Measurements from ENCODE around the gene SP140L.
"Not testable (repeated sequence)": the region's sequence is repeated elsewhere in the genome, so short reads cannot be mapped to it uniquely, and the experiment has no call there.

SP140L gene

DNA sequence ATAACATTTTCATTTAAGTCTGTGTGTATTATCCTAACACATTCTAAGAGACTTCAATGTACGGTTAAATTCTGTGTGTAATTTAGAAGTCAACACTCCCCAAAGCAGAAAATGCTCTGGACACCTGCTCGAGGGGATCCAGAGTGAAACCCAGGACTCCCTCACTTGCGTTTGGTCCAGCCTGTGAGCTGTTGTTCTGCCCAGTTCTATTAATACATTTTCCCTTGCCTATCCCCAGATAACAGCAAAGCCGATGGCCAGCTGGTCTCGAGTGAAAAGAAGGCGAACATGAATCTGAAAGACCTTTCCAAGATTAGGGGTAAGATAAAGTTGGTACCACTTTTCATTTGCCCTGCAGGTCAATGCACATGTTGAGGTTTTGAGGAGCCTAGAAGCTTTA lies 58.0 kb downstream of the SP140L start:
- no peak for DNase-seq

DNA sequence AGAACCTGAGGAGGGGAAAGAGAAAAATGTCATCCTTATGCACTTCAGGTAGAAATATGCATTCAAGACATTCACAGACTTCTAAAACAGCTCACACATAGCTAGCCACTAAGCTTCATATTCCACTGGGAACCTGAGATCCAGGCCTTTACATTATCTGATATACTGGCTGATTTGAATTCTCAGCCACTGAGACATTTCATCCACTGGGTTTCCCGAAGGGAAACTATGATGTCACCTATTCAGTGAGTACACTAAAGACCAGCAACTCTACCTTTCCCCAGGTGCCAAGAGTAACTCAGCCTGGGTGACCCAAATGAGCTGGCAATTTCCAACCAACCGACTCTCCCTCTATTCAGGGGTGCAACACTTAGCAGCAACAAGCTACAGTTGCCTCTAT lies 67.3 kb downstream of the SP140L start:
- DNase-seq: no peak

DNA sequence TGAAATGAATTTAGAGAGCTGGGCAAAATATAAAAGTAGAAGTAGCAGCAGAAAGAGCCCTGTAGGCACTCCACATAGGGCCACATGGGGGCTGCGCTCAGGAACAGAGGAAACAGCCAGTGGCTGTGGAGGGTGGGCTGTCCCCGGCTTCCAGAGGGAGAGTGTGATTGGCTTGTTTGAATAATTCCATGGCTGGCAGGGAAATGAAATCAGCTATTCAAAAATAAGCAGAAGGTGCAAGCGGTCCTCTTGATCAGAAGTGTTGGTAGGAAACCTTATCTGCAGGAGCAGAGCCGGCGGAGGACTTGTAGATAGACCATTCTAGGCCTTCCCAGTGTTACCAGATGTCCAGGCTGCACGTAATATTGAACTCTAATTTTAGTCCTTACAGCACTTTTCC lies 71.7 kb downstream of the SP140L start:
- DNase-seq: not testable (repeated sequence)

DNA sequence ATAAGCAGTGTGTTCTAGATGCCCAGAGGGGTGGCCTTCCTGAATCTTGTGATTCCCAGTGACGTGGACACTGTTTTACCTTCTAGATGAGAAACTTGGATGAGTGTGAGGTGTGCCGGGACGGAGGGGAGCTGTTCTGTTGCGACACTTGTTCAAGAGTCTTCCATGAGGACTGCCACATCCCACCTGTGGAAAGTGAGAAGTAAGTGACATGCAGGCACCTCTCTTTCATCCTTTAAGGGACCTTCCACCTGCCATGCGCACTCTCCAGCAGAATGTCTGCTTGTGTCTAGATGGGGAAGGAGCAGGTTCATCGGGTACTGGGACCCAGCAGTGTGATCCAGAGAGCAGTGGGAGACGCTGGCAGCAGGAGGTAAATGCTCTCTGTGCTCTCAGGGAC lies 73.0 kb downstream of the SP140L start:
- DNase-seq: no peak

DNA sequence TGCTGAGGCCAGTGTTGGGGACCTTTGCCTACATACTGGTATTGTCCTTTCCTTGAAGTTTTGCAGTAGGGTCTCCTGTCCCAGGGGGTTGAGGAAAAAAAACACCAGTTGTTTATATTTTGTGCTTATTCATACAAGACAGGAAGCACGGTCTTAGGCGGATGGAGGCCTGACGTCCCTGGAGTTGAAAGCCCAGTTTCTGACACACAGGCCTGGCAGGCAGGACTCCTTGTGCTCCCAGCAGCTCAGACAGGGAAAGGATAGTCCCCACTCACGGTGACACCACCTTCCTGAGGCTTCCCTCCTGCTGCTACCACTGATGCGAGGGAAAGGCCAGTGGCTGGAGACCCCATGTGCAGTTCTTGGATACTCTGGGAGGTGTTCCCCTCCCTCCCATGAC lies 73.5 kb downstream of the SP140L start:
- DNase-seq: no peak

DNA sequence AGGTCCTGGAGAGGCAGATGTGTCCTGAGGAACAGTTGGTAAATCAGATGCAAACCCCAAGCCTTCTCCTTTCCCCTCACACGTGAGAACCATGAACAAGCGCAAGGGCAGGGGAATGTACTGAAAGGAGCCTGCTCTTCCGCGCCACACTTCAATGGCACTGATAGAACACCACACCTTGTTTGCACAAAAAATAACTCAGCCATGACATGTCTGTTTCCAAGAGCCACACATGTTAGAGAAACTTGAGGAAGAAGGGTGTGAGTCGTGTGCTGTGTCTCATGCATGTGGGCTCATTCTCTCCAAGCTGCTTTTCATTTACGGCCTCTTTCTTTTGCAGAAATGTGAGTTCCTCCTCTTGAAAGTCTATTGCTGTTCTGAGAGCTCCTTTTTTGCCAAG lies 74.0 kb downstream of the SP140L start:
- DNase-seq: not testable (repeated sequence)

DNA sequence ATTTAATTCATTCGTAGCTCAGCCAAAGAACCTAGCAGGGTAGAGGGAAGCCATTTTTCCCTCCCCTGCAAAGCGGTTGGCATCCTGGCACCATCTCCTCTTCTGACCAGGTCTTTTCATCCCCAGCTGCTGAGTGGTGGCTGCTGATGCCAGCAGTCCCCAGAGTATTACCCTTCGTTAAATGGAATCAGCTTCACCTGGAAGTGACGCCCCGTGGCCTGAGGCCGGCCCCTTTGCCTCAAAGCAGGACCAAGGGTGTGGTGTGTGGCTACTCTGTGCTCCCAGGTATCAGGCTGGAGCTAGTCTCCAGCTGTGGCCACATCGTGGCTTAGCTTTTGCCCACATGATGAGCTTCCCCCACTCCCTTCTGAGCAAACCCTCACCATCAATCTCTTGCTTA lies 76.8 kb downstream of the SP140L start:
- DNase-seq: no peak

DNA sequence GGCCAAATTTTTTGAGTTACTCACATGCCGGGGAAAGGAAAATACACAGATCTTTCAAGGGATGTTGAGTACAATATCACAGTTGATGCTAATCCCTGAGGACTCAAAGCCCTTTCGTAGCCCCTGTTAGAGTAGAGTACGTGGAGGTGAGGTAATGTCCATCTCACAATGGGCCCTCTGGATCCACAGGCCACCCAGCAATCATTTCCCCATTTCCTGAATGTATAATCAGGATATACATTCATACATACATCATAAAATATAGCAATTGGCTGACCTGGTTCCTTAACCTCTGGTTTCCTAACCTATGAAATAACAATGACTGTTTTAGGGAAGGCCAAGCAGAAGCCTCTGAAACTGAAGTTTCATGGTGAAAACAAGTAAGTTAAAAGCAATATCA lies 78.8 kb downstream of the SP140L start:
- no peak for DNase-seq

DNA sequence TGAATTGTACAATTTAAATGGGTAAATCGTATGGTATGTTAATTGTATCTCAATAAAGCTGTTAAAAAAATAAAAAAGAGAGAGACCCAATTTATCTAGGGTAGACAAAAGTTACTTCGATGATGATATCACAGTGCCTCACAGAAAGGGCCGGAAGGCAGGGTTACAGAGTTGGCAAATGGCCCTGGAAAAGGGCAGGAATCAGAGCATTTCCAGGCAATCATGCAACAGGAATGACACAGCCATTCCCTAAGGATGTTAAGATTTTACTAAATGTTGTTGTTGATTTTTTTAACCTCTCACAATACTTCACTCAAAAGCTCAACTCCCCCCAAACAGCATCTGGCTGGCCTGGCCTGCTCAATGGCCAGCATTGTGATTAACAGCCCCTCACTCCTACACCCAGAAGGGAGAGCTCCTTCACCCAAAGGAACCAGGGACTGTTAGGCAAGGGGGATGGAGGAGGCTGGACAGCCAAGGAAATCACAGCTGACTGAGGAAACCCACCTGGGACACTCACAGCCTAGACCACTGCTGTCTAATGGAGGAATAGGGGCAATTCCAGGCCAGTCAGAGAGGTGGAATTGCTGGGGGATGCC lies 81.3 kb downstream of the SP140L start:
- DNase-seq: no peak

DNA sequence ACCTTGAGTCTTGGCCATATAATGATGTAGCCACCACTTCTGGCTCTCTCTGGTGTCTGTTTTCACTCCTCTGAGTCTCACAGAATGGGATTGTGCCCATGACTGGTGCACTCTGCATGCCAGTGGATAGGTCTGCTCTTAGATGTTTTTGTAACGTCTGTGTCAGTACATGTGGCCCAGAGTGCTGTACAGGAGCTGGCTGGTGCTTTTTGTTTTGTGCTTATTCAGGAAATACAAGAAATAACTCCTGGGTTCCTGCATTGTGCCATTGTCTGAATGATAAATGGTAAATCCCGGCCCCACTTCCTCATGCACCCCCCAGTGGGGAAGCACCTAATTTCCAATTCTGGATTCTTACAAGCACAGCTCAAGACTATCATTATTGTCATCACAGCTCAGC lies 82.3 kb downstream of the SP140L start:
- DNase-seq: not testable (repeated sequence)

DNA sequence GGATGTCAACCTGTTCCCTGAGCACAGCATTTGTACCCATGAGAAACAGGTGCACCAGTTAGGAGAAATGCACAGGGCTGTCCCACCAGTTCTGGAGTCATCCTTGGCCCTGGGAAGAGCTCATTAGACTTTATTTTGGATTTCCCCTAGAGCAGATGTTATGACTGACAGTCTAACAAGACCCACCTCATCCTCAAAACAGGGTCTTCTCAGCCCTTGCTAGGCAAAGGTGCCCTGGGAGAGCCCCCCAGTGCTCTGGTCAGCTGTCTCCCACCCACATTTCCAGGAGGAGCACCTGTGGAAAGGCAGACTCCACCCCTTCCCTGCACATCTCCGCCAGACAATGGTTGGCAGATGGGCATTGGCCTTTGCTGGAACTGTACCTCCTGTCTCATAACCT lies 83.3 kb downstream of the SP140L start:
- no peak for DNase-seq

DNA sequence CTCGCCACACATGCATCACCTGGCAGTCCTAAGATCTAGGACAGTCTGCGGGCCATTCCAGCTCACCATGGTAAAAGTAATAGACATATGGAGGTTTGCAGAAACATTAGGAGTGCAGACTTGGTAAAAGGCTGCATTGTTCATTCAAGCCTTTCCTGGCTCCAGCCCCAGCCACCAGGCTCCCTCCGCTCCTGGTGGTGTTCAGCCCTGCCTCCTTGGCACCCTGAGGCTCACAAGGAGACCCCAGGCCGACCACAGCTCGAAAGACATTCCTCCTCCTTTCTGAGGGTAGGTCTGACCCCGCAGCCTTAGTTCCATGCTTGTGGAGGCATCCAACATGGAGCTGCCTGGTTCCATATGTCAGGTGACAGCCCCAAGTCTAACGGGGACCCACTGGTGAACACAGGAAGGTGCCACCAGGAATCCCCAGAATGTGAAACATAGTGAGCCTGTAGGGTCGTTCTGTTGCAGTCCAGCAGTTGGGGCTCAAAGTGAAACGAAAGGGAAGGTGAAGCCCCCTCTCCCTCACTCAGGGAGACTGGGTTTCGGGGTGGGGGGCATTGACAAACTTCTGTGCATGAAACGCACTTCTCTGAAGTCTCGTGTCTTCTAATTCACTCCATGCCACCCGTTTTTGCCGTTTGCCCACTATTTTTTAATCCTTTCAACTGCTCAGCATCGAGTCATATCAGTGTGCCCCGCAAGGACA lies 84.0 kb downstream of the SP140L start:
- no peak for DNase-seq

DNA sequence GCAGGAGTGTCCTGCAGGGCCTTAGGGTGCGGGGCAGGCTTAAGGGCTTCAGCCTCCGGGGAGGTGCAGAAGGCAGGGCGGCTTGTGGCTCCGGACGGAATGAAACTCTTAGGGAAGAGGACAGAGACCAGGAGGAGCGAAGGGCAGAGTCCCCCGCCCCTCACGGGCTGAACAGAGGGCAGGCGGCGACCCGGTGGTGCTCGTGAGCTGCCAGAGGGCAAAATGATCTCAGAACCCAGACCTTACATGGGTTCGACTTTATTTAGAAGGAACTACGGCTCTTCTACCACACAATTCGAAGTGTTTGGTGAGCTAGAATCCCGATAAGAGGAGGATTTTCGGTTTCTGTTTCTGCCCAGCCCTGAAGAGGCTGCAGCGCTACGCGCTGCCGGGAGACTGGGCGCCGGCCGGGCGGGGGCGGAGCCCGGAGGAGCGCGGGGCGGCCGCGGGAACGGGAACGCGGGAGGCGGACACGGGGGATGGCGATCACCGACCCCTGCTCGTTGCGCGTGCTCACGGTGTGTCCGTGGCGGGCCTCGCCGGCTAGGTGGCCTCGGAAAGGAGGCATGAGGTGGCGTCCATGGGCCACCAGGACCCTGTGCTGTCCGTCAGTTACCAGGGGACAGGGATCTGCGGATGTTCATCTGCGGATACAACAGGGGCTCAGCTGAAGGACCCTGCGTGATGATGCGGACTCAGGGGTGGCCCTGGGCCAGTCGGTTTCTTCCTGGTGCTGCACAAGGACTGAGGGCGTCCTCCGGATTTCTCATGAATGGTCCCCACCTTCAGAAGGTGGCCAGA lies 84.8 kb downstream of the SP140L start:
- peak; percentile 60 to 69 for DNase-seq

DNA sequence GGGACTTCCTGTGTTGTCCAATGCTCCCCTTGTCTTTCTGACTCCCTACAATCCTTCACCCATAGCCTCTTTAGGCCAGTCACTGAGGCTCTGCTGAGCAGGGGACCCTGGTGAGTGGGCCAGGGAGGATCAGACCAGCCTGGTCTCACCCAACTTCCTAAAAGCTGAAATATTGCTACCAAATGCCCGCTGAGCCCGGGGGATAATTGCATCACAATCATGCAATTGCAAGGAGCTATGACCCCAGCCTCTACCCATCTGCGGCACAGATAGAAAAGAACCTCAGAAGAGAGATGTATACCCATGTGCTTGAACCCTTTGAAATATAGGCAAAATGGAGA lies 85.3 kb downstream of the SP140L start:
- no peak for DNase-seq

DNA sequence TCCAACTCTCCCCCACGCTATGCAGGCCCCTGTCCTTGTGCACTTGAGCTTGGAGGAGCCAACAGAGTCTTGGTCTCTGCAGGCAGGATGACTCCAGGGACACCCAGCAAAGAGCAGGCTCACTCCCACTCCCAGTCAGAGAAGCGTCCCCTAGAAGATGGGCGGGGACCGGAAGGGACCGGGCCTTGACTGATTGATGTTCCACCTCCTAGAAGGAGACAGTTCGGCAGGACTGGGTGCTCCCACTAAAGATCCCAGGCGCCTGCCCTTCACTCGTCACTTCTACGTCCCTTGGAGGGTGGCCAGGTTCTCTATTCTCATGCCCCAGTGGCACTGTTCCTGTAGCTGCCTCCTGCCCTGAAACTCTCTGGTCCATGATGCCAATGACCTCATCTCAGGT lies 85.9 kb downstream of the SP140L start:
- no peak for DNase-seq

DNA sequence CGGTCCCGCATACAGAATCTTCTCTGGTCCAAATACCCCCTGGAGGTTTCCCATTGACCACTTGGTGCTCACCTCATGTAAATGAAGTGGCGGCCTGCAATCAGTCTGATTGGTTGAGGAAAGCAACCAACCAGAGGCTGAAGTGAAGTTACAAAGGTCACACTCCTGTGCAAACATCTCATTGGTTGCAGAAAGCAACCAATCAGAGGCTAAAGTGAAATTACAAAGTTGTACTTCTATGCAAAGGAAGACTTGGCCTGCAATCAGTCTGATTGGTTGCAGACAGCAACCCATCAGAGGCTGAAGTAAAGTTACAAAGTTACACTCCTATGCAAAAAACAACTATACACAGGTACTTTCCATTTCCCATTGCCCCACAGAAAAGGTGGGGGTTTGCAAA lies 86.5 kb downstream of the SP140L start:
- DNase-seq: no peak

DNA sequence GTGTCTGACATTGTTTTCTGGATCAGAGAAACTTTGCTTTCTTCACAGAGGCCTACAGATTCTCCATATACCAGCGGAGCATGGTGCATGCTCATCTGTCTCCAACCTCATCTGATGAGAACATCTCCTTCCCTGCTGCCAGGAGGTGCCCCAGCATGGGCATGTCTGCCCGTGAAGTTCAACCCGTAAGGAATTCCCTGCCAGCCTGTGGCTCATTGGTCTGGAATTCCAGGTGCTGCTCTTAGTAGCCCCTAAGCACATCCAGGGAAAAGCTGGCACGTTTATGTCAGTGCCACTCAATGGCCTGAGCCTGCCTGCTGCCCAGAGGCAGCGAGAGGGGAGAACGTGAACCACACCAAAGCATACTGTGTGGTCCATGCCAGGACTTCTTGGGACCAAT lies 87.3 kb downstream of the SP140L start:
- no peak for DNase-seq

DNA sequence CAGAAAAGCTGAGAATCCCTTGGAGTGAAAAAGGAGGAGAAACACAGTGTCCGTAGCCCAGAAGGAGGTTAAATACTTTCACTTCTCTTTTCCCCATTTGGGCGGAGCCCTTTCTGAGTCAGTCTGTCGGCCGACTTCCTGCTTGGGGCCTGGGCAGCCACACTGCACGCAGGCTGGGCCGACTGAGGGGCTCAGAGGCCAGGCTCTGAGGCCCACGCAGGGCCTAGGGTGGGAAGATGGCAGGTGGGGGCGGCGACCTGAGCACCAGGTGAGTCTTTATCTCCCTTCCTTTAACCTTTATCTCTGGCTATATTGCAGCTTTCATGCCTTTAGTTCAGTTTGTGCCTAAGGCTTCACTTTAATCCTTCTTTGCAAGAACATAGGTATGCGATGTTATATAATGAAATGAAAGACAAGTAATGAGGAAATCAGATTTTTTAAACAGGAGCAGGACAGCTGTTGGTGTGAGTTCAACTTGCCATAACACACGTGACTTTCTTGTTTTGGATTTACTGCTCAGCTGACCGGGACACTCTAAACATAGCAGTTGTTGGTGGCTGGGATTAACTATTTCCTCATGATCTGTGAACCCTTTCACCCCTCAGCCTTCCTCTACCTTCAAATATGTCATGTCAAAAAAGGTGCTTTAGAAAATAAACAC lies 89.2 kb downstream of the SP140L start, which contains the start of gene SP100:
TSS of gene SP100 (plus strand) at position 141 of the 661 bp plus-strand sequence. CDS start at position 237, 96 bp downstream.
- DNase-seq: peak; percentile 73 to 75

DNA sequence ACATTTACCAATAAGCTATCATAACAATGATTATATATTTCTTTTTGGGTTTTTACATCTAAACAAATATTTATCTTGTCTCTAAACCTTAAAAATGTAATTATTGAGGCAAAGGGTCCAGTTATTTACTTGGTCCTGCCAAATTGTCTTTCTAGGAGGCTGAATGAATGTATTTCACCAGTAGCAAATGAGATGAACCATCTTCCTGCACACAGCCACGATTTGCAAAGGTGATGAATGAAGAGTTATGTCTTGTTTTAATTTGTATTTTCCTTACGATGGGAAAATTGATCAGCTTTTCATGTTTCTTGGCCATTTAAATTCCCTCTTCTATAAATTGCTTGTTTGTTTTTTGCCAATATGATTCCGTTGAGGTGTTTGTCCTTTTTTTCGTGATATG lies 90.4 kb downstream of the SP140L start:
- no peak for DNase-seq

DNA sequence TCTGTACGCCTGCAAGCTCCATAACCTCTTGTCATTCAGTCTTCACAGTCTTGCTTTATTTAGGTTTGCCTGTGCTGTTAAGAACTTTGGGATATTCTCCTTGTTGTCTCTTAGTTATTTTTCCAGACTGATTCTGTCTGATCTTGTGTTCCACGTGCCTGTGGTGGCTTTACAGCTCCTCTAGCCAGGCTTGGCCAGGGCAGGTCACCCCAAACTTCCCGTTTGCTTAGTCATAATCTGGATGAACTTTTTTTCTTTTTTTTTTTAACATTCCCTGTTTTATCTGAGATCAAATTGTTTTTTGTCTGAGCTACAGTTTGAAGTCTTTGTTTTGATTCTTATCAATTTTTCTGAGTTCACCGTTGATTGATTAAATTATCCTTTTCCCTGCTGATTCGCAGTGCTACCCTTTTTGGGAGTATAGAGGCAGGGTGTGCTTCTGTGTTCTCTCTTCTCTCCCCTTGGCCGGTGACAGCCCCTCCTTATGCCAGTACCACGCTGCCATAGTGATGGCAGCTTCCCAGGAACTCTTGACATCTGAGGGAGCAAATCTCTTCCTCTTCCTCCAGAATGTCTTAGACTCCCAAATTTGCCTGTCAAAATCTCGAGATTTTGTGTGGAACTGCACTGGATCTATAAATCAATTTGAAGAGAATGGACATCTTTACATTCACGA lies 91.5 kb downstream of the SP140L start:
- DNase-seq: no peak

DNA sequence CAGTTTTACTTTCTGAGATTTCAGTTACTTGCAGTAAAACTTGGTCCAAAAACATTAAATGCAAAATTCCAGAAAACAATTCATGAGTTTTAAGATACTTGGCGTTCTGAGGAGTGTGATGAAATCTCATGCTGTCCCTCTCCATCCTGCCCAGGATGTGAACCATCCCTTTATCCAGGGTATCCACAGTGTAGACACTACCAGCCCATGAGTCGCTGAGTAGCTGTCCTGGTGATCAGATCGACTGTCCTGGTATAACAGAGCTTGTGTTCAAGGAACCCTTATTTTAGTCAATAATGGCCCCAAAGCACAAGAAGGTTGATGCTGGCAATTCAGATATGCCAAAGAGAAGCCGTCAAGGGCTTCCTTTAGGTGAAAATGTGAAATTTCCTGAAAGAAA lies 92.2 kb downstream of the SP140L start:
- DNase-seq: no peak

DNA sequence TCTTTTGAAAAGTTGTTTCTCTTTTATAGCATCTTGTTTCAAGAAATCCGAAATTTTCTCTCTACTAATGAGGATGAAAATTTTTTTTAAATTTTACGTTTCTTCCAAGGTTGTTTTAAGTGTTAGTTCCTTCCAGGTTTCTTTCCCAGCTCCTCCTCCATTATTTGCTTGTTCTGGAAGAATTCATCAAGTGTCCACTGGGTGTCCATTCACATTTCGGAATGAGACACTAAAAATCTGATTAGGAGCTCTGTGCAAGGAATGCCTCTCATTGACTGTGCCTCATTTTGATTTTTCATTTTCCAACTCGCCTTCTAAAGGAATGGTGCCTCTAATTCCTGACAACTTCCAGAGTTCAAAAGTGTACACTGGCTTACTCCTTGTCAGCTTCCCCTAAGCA lies 95.2 kb downstream of the SP140L start:
- no peak for DNase-seq

DNA sequence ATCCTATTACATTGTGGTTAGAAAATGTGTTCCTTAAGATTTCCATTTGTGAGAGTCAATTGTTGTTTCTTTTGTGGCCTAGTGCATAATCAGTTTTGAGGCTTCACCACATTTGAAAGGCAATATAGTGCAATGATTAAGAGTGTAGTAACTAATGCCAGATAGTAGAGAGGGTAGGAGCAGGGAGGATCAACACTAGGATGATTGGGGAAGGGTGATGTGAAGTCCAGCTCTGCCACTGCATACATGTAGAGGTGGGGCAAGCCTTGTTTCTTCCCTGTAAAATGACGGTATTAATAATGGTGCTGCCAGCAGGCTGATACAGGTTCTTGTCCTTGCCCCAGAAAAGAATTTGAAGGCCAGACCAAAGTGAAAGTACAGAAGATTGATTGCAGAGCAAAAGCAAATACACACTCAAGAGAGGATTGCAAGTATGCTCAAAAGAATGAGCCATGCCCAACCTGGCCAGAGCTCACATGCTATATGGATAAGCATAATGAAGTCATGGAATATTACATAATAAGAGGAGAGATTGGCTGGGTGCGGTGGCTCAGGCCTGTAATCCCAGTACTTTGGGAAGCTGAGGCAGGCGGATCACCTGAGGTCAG lies 97.0 kb downstream of the SP140L start:
- no peak for DNase-seq
